ENCODE measurements around the gene COL27A1.

COL27A1 gene

GRCh38 chr9:114177423-114178064, 22.2 kb downstream of the COL27A1 start:
- no peak overlapping the region for H3K4me3 ChIP-seq (ENCODE audit: low read depth, low read length)
- no peak for TF ChIP-seq CTCF (IDR thresholded peaks at IDR 0.05; ENCODE audit: borderline replicate concordance, insufficient read depth, low read depth, low read length)

GRCh38 chr9:114178076-114178475, 22.7 kb downstream of the COL27A1 start:
- TF ChIP-seq CTCF (IDR thresholded peaks at IDR 0.05; ENCODE audit: borderline replicate concordance, insufficient read depth, low read depth, low read length) = no peak
- no peak overlapping the region for H3K4me3 ChIP-seq (ENCODE audit: low read depth, low read length)

DNA sequence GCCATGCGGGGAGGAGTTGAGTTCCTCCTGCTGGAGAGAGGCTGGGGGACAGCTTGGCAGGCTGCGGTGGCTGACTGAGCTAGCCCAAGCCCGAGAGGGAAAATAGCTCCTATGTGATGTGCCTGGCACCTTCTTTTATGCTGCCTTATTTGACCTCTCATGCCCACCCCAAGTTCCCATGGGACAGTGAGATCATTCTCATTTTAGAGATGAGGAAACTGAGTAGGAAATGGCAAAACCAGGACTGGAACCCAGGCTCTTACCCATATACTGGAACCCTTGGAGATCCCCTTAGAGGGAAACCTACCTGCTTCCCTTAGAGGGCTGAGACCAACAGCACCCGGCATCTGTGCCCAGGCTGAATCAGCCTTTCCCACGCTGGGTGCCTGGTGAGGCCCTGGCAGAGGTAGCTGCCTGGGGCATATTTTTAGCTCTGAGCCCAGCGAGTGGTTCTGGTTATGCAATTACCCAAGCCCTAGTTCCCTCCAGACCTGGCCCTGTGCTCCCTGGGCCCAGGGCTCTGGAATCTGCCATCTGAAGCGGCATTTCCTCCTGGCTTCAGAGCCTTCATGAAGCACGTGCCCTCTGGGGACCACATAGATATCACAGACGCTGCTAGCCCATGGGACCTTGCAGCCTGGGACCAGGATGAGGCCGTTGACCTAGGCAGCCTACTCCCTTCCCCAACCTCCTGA, 23.6 kb downstream of the COL27A1 start:
- no peak overlapping the region for H3K4me3 ChIP-seq (ENCODE audit: low read depth, low read length)
- no peak for TF ChIP-seq CTCF (IDR thresholded peaks at IDR 0.05; ENCODE audit: borderline replicate concordance, insufficient read depth, low read depth, low read length)

DNA sequence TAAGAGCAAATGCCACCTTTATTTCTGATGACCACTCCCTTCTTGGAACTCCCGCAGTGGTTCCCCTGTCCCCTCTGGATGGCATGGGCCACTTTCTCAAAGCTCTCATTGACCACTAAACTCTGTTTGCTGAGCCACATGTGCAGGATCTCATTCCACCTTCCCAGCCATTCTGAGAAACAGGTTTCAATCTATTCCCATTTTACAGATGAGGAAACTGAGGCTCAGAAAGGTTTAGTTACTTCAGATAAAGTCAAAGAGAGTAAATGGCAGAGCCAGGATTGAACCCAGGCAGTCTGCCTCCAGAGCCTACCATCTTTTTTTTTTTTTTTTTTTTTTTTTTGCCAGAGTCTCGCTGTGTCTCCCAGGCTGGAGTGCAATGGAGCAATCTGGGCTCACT, 24.2 kb downstream of the COL27A1 start:
- TF ChIP-seq CTCF (IDR thresholded peaks at IDR 0.05; ENCODE audit: borderline replicate concordance, insufficient read depth, low read depth, low read length) = no peak

GRCh38 chr9:114180696-114181606, 25.6 kb downstream of the COL27A1 start:
- no peak for TF ChIP-seq CTCF (IDR thresholded peaks at IDR 0.05; ENCODE audit: borderline replicate concordance, insufficient read depth, low read depth, low read length)
- no peak overlapping the region for H3K4me3 ChIP-seq (ENCODE audit: low read depth, low read length)

More for the DNA sequence above, 24.2 kb downstream of the COL27A1 start:
- no peak overlapping the region for H3K4me3 ChIP-seq (ENCODE audit: low read depth, low read length)

GRCh38 chr9:114181607-114182409, 26.5 kb downstream of the COL27A1 start:
- no peak overlapping the region for H3K4me3 ChIP-seq (ENCODE audit: low read depth, low read length)
- TF ChIP-seq CTCF (IDR thresholded peaks at IDR 0.05; ENCODE audit: borderline replicate concordance, insufficient read depth, low read depth, low read length) = no peak

Data from GM12875 (cell line).